Fibroblast of pulmonary artery (primary cell): Measurements from ENCODE around the gene ALDH8A1.

ENCODE experiments used
- DNase-seq: peaks from one replicate; pipeline ENCODE4 v3.0.0-alpha.2; 2010; ENCODE audit warnings: low read depth
- H3K4me3 ChIP-seq: replicated peaks from 2 replicates; pipeline ENCODE4 v1.5.1; 2011; ENCODE audit warnings: low read depth, mild to moderate bottlenecking, control low read depth, low read length, moderate library complexity
- TF ChIP-seq, protein P1 (sequence below): IDR thresholded peaks from 2 replicates; pipeline ENCODE4 v1.5.1; 2011; ENCODE audit warnings: mild to moderate bottlenecking, control low read depth, low read length, inconsistent platforms; ENCODE audit errors: missing control alignments

Gene ALDH8A1

GRCh38 chr6:134954272-134955000 lies 4.5 kb upstream of the ALDH8A1 start:
- no peak overlapping the region for H3K4me3 ChIP-seq
- TF ChIP-seq, protein P1, sequence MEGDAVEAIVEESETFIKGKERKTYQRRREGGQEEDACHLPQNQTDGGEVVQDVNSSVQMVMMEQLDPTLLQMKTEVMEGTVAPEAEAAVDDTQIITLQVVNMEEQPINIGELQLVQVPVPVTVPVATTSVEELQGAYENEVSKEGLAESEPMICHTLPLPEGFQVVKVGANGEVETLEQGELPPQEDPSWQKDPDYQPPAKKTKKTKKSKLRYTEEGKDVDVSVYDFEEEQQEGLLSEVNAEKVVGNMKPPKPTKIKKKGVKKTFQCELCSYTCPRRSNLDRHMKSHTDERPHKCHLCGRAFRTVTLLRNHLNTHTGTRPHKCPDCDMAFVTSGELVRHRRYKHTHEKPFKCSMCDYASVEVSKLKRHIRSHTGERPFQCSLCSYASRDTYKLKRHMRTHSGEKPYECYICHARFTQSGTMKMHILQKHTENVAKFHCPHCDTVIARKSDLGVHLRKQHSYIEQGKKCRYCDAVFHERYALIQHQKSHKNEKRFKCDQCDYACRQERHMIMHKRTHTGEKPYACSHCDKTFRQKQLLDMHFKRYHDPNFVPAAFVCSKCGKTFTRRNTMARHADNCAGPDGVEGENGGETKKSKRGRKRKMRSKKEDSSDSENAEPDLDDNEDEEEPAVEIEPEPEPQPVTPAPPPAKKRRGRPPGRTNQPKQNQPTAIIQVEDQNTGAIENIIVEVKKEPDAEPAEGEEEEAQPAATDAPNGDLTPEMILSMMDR: no peak
- no peak for DNase-seq

- no peak for DNase-seq
- H3K4me3 ChIP-seq: no peak overlapping the region
- TF ChIP-seq, protein P1: no peak
Observed at GRCh38 chr6:134951494-134952263, 1.8 kb upstream of the ALDH8A1 start.

DNA sequence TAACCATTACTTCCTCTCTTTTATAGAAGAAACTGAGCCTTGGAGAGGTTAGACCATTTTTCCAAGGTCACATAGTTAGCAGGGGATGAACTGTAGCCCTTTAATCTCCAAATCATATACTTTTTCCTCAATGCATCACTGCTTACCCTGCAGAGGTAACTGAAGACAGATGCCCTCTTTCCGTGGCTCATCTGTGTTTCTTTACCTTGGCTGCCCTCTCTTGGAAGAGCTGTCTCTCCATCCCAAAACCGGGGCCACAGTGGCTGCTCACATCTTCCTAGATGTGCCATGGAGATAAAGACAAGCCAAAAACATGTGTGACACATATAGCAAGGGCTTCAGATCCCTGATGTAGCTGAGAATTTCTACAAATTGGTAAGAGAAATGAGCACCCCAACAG lies 581 bp upstream of the ALDH8A1 start:
- H3K4me3 ChIP-seq: no peak overlapping the region
- no peak for DNase-seq
- TF ChIP-seq, protein P1: no peak

DNA sequence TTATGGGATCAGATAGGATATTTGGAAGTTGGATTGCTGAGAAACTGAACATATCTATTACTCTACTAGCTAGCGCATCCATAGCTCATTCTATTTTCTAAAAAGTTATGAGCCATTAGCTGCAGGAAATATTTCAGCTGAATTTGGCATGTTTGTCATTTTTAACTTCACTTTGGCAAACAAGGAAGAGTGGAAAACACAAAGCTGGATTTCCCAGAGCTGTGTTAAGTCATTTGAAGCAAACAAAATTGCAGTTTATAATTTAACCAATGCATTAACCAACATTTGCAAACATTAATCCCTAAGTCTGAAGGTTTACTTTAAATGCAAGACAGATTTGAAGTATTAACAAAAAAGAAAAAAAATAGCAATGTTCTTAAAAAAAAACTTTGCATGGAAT lies 1.2 kb downstream of the ALDH8A1 start:
- TF ChIP-seq, protein P1: no peak
- DNase-seq: no peak
- H3K4me3 ChIP-seq: no peak overlapping the region

- no peak overlapping the region for H3K4me3 ChIP-seq
- TF ChIP-seq, protein P1: no peak
Observed at GRCh38 chr6:134948142-134948541, 1.8 kb downstream of the ALDH8A1 start.

GRCh38 chr6:134945045-134945444 lies 4.9 kb downstream of the ALDH8A1 start:
- TF ChIP-seq, protein P1: no peak
- no peak for DNase-seq
- no peak overlapping the region for H3K4me3 ChIP-seq

More at GRCh38 chr6:134948142-134948541, 1.8 kb downstream of the ALDH8A1 start:
- no peak for DNase-seq
